ENCODE results near the gene RCOR1.
"Not testable (repeated sequence)": the region's sequence is repeated elsewhere in the genome, so short reads cannot be mapped to it uniquely, and the experiment has no call there.

The RCOR1 gene

GRCh38 chr14:102591944-102592762, at the start of gene RCOR1:
TSS of gene RCOR1 (plus strand) at chr14:102592649. CDS start at chr14:102592887, 238 bp downstream.
- H3K27me3 Mint-ChIP-seq = no peaks in the 10 kb centered on the region
- peaks cover 3% of the 10 kb centered on the region for H3K36me3 Mint-ChIP-seq
- H3K4me3 Mint-ChIP-seq = peak within 1 kb of the TSS; percentile 92
- no peaks in the 10 kb centered on the region for H3K9me3 Mint-ChIP-seq
- H3K27ac Mint-ChIP-seq = peak within 1 kb of the TSS; percentile 98
- peaks cover 27% of the 10 kb centered on the region for H3K4me1 Mint-ChIP-seq

- Mint-ChIP-seq H3K4me1 (peaks cover 6% of the 10 kb centered on the region), H3K27me3 (peaks cover 15% of the 10 kb centered on the region), H3K27ac (no peak overlapping the region), H3K4me3 (no peak overlapping the region), H3K9me3 (no peaks in the 10 kb centered on the region), H3K36me3 (no peaks in the 10 kb centered on the region)
Observed at GRCh38 chr14:102544046-102544746, 48.3 kb upstream of the RCOR1 start.

- Mint-ChIP-seq H3K27me3 (peaks cover 15% of the 10 kb centered on the region), H3K36me3 (no peaks in the 10 kb centered on the region)
Observed at GRCh38 chr14:102544747-102545460, 47.5 kb upstream of the RCOR1 start.

GRCh38 chr14:102545461-102546265, 46.8 kb upstream of the RCOR1 start:
- peak overlapping the region; percentile 62 for H3K27ac Mint-ChIP-seq
- no peaks in the 10 kb centered on the region for H3K36me3 Mint-ChIP-seq
- no peaks in the 10 kb centered on the region for H3K9me3 Mint-ChIP-seq
- H3K4me1 Mint-ChIP-seq = peaks cover 6% of the 10 kb centered on the region
- peaks cover 15% of the 10 kb centered on the region for H3K27me3 Mint-ChIP-seq
- H3K4me3 Mint-ChIP-seq = peak overlapping the region; percentile 33

More at GRCh38 chr14:102544747-102545460, 47.5 kb upstream of the RCOR1 start:
- Mint-ChIP-seq H3K27ac (no peak overlapping the region), H3K4me1 (peaks cover 6% of the 10 kb centered on the region), H3K4me3 (peak overlapping the region; percentile 33), H3K9me3 (no peaks in the 10 kb centered on the region)

- Mint-ChIP-seq H3K9me3 (no peaks in the 10 kb centered on the region), H3K36me3 (no peaks in the 10 kb centered on the region), H3K27me3 (peaks cover 12% of the 10 kb centered on the region), H3K4me3 (no peak overlapping the region), H3K4me1 (peaks cover 6% of the 10 kb centered on the region), H3K27ac (no peak overlapping the region)
Observed at GRCh38 chr14:102548616-102549240, 43.7 kb upstream of the RCOR1 start.

GRCh38 chr14:102550927-102551401, 41.5 kb upstream of the RCOR1 start:
- not testable (repeated sequence) for H3K4me3 Mint-ChIP-seq, H3K27me3 Mint-ChIP-seq, H3K27ac Mint-ChIP-seq, H3K36me3 Mint-ChIP-seq, H3K9me3 Mint-ChIP-seq, H3K4me1 Mint-ChIP-seq

- Mint-ChIP-seq H3K4me3 (no peak overlapping the region), H3K9me3 (no peaks in the 10 kb centered on the region), H3K36me3 (no peaks in the 10 kb centered on the region), H3K27ac (no peak overlapping the region), H3K27me3 (peaks cover 4% of the 10 kb centered on the region), H3K4me1 (no peaks in the 10 kb centered on the region)
Observed at GRCh38 chr14:102551995-102552705, 40.3 kb upstream of the RCOR1 start.

- Mint-ChIP-seq H3K36me3 (no peaks in the 10 kb centered on the region), H3K27me3 (no peaks in the 10 kb centered on the region), H3K4me1 (no peaks in the 10 kb centered on the region), H3K27ac (peak overlapping the region; percentile 41), H3K9me3 (no peaks in the 10 kb centered on the region), H3K4me3 (peak overlapping the region; percentile 78)
Observed at GRCh38 chr14:102554821-102555819, 37.3 kb upstream of the RCOR1 start.

- Mint-ChIP-seq H3K4me3 (peak overlapping the region; percentile 4), H3K9me3 (no peaks in the 10 kb centered on the region), H3K4me1 (no peaks in the 10 kb centered on the region), H3K27me3 (no peaks in the 10 kb centered on the region), H3K36me3 (no peaks in the 10 kb centered on the region), H3K27ac (no peak overlapping the region)
Observed at GRCh38 chr14:102556098-102556677, 36.3 kb upstream of the RCOR1 start.

GRCh38 chr14:102557434-102558226, 34.8 kb upstream of the RCOR1 start:
- Mint-ChIP-seq H3K4me3 (no peak overlapping the region), H3K27me3 (no peaks in the 10 kb centered on the region), H3K9me3 (no peaks in the 10 kb centered on the region), H3K36me3 (no peaks in the 10 kb centered on the region), H3K4me1 (no peaks in the 10 kb centered on the region), H3K27ac (no peak overlapping the region)

- no peaks in the 10 kb centered on the region for H3K4me1 Mint-ChIP-seq
- H3K4me3 Mint-ChIP-seq = no peak overlapping the region
- H3K27ac Mint-ChIP-seq = no peak overlapping the region
- no peaks in the 10 kb centered on the region for H3K36me3 Mint-ChIP-seq
- no peaks in the 10 kb centered on the region for H3K9me3 Mint-ChIP-seq
- H3K27me3 Mint-ChIP-seq = no peaks in the 10 kb centered on the region
Observed at GRCh38 chr14:102558556-102558955, 33.9 kb upstream of the RCOR1 start.

- H3K36me3 Mint-ChIP-seq = no peaks in the 10 kb centered on the region
- H3K4me3 Mint-ChIP-seq = no peak overlapping the region
- no peaks in the 10 kb centered on the region for H3K9me3 Mint-ChIP-seq
- H3K27me3 Mint-ChIP-seq = no peaks in the 10 kb centered on the region
- H3K27ac Mint-ChIP-seq = no peak overlapping the region
- H3K4me1 Mint-ChIP-seq = no peaks in the 10 kb centered on the region
Observed at GRCh38 chr14:102560458-102561261, 31.8 kb upstream of the RCOR1 start.
